Immature natural killer cell (primary cell): ENCODE data around the gene ISLR2. TPM values are rescaled to one million over a fixed set of nuclear protein-coding genes. Genes with fewer than 3 reads are reported as not detected.

Source experiments
- DNase-seq, 3 donors: peaks; one replicate each; pipeline ENCODE4 v3.0.0; 2022; ENCODE audit warnings: mixed read lengths in 1 of 3
- H3K27ac Mint-ChIP-seq, 6 donors: one replicate each; pipeline ENCODE4 v1.8.0; 2020; ENCODE audit warnings: mixed read lengths in 6 of 6, mild to moderate bottlenecking in 5 of 6, inconsistent platforms in 4 of 6, moderate library complexity in 3 of 6
- H3K27me3 Mint-ChIP-seq, 3 donors: one replicate each; pipeline ENCODE4 v1.8.0; 2020 to 2021; ENCODE audit warnings: low read depth in 3 of 3, mild to moderate bottlenecking in 3 of 3, mixed read lengths in 3 of 3, moderate library complexity in 3 of 3, inconsistent platforms in 1 of 3
- H3K36me3 Mint-ChIP-seq, 3 donors: one replicate each; pipeline ENCODE4 v1.8.0; 2020; ENCODE audit warnings: mixed read lengths in 3 of 3, inconsistent platforms in 2 of 3, mild to moderate bottlenecking in 2 of 3
- H3K4me1 Mint-ChIP-seq, 2 donors: one replicate each; pipeline ENCODE4 v1.8.0; 2020; ENCODE audit warnings: inconsistent platforms in 2 of 2, mild to moderate bottlenecking in 2 of 2, mixed read lengths in 2 of 2, moderate library complexity in 1 of 2
- H3K4me3 Mint-ChIP-seq, 5 donors: one replicate each; pipeline ENCODE4 v1.8.0; 2020; ENCODE audit warnings: mild to moderate bottlenecking in 5 of 5, mixed read lengths in 5 of 5, inconsistent platforms in 3 of 5, moderate library complexity in 3 of 5
- H3K9me3 Mint-ChIP-seq, 6 donors: one replicate each; pipeline ENCODE4 v1.8.0; 2020; ENCODE audit warnings: mild to moderate bottlenecking in 6 of 6, mixed read lengths in 6 of 6, inconsistent platforms in 4 of 6, moderate library complexity in 3 of 6
- polyA plus RNA-seq, 3 donors: library from polyadenylated mRNA; unstranded; fragments of 300-500 nt; fragmentation: Illumina TruSeq; gene quantifications; one replicate each; pipeline ENCODE4 v1.2.3, GENCODE V29; 2021

The ISLR2 gene
- polyA plus RNA-seq, 3 donors from 2014 or later: not detected

- Mint-ChIP-seq H3K27me3 (peaks cover 8 to 20% (median 11%) of the 10 kb centered on the region in 3 donors), H3K4me3 (no peak overlapping the region), H3K36me3 (no peaks in the 10 kb centered on the region), H3K4me1 (peaks cover 0 to 3% of the 10 kb centered on the region in 2 donors), H3K9me3 (no peaks in the 10 kb centered on the region), H3K27ac (no peak overlapping the region)
- no peak for DNase-seq
Measured at GRCh38 chr15:74123131-74123429, 7.3 kb upstream of the ISLR2 start.

GRCh38 chr15:74123658-74124057 is 6.7 kb upstream of the ISLR2 start:
- Mint-ChIP-seq H3K36me3 (no peaks in the 10 kb centered on the region), H3K4me3 (no peak overlapping the region), H3K27me3 (peaks cover 5 to 20% (median 16%) of the 10 kb centered on the region in 3 donors), H3K4me1 (peaks cover 0 to 3% of the 10 kb centered on the region in 2 donors), H3K27ac (no peak overlapping the region), H3K9me3 (no peaks in the 10 kb centered on the region)
- DNase-seq: no peak

- no peak overlapping the region for H3K27ac Mint-ChIP-seq
- H3K9me3 Mint-ChIP-seq: no peaks in the 10 kb centered on the region
- peaks cover 0 to 3% of the 10 kb centered on the region in 2 donors for H3K4me1 Mint-ChIP-seq
- no peaks in the 10 kb centered on the region for H3K36me3 Mint-ChIP-seq
- H3K27me3 Mint-ChIP-seq: peaks cover 8 to 22% (median 20%) of the 10 kb centered on the region in 3 donors
- H3K4me3 Mint-ChIP-seq: no peak overlapping the region
- no peak for DNase-seq
Measured at GRCh38 chr15:74124196-74124595, 6.2 kb upstream of the ISLR2 start.

GRCh38 chr15:74124759-74125158 is 5.6 kb upstream of the ISLR2 start:
- no peak overlapping the region for H3K4me3 Mint-ChIP-seq
- peaks cover 10 to 23% (median 20%) of the 10 kb centered on the region in 3 donors for H3K27me3 Mint-ChIP-seq
- H3K36me3 Mint-ChIP-seq: no peaks in the 10 kb centered on the region
- peaks cover 0 to 5% of the 10 kb centered on the region in 2 donors for H3K4me1 Mint-ChIP-seq
- DNase-seq: no peak
- H3K27ac Mint-ChIP-seq: no peak overlapping the region
- no peaks in the 10 kb centered on the region for H3K9me3 Mint-ChIP-seq

GRCh38 chr15:74127255-74127953 is 3.0 kb upstream of the ISLR2 start:
- Mint-ChIP-seq H3K27ac (no peak overlapping the region), H3K4me1 (peaks cover 0 to 5% of the 10 kb centered on the region in 2 donors), H3K9me3 (peaks cover 0 to 3% (median 0%) of the 10 kb centered on the region in 6 donors), H3K4me3 (peak overlapping the region in 1 of 5 donors; percentile 26), H3K27me3 (peaks cover 18 to 34% (median 29%) of the 10 kb centered on the region in 3 donors), H3K36me3 (no peaks in the 10 kb centered on the region)
- DNase-seq: peak; percentile 66 to 70 (median 68)

GRCh38 chr15:74127954-74128784 is 2.2 kb upstream of the ISLR2 start:
- Mint-ChIP-seq H3K36me3 (no peaks in the 10 kb centered on the region), H3K27ac (no peak overlapping the region), H3K4me3 (no peak overlapping the region), H3K27me3 (peaks cover 15 to 39% (median 34%) of the 10 kb centered on the region in 3 donors), H3K4me1 (peaks cover 0 to 5% of the 10 kb centered on the region in 2 donors), H3K9me3 (peaks cover 0 to 3% (median 0%) of the 10 kb centered on the region in 6 donors)
- no peak for DNase-seq

- H3K9me3 Mint-ChIP-seq: peaks cover 0 to 3% (median 0%) of the 10 kb centered on the region in 6 donors
Measured at GRCh38 chr15:74128785-74129585, 1.4 kb upstream of the ISLR2 start.

GRCh38 chr15:74129586-74130154 is 716 bp upstream of the ISLR2 start:
- Mint-ChIP-seq H3K27me3 (peaks cover 19 to 41% (median 37%) of the 10 kb centered on the region in 3 donors), H3K4me1 (peaks cover 0 to 5% of the 10 kb centered on the region in 2 donors), H3K4me3 (no peak overlapping the region), H3K36me3 (no peaks in the 10 kb centered on the region), H3K9me3 (peaks cover 0 to 3% (median 0%) of the 10 kb centered on the region in 6 donors), H3K27ac (no peak overlapping the region)
- no peak for DNase-seq

More at GRCh38 chr15:74128785-74129585, 1.4 kb upstream of the ISLR2 start:
- DNase-seq: no peak
- Mint-ChIP-seq H3K36me3 (no peaks in the 10 kb centered on the region), H3K4me3 (no peak overlapping the region), H3K27me3 (peaks cover 15 to 36% (median 34%) of the 10 kb centered on the region in 3 donors), H3K4me1 (peaks cover 0 to 5% of the 10 kb centered on the region in 2 donors), H3K27ac (no peak overlapping the region)

GRCh38 chr15:74130849-74131627 is 652 bp downstream of the ISLR2 start:
- Mint-ChIP-seq H3K27me3 (peaks cover 27 to 47% (median 41%) of the 10 kb centered on the region in 3 donors), H3K4me3 (peak overlapping the region in 1 of 5 donors; percentile 15), H3K9me3 (peaks cover 0 to 3% (median 0%) of the 10 kb centered on the region in 6 donors), H3K27ac (no peak overlapping the region), H3K4me1 (peaks cover 0 to 7% of the 10 kb centered on the region in 2 donors), H3K36me3 (no peaks in the 10 kb centered on the region)
- DNase-seq: no peak

GRCh38 chr15:74131628-74132413 is 1.4 kb downstream of the ISLR2 start:
- H3K27ac Mint-ChIP-seq: no peak overlapping the region
- DNase-seq: no peak
- H3K4me3 Mint-ChIP-seq: peak overlapping the region in 1 of 5 donors; percentile 42
- no peaks in the 10 kb centered on the region for H3K36me3 Mint-ChIP-seq
- peaks cover 0 to 3% (median 0%) of the 10 kb centered on the region in 6 donors for H3K9me3 Mint-ChIP-seq
- H3K27me3 Mint-ChIP-seq: peaks cover 25 to 44% (median 38%) of the 10 kb centered on the region in 3 donors
- peaks cover 5 to 11% of the 10 kb centered on the region in 2 donors for H3K4me1 Mint-ChIP-seq

GRCh38 chr15:74132681-74133651 is 2.6 kb downstream of the ISLR2 start:
- no peak overlapping the region for H3K27ac Mint-ChIP-seq
- H3K27me3 Mint-ChIP-seq: peaks cover 29 to 51% (median 34%) of the 10 kb centered on the region in 3 donors
- no peaks in the 10 kb centered on the region for H3K36me3 Mint-ChIP-seq
- H3K9me3 Mint-ChIP-seq: peaks cover 0 to 3% (median 0%) of the 10 kb centered on the region in 6 donors
- DNase-seq: no peak
- H3K4me1 Mint-ChIP-seq: peaks cover 10 to 11% of the 10 kb centered on the region in 2 donors
- no peak overlapping the region for H3K4me3 Mint-ChIP-seq
